ENCODE results near the gene IFT122. TPM values are rescaled to one million over a fixed set of nuclear protein-coding genes. Genes with fewer than 3 reads are reported as not detected.

IFT122 gene
- total and polyA plus RNA-seq, 2 experiments from 2014 or later, result 10.2 to 38.8 TPM

- Histone ChIP-seq H2AFZ (no peak overlapping the region), H3K27me3 (ENCODE audit: insufficient read depth) (no peaks in the 10 kb centered on the region), H3K27ac (ENCODE audit: low read depth) (no peak overlapping the region), H3K79me2 (replicated peaks; ENCODE audit: insufficient read depth) (no peaks in the 10 kb centered on the region), H3K4me3 (no peak overlapping the region), H3K36me3 (ENCODE audit: insufficient read depth) (no peaks in the 10 kb centered on the region), H3K4me1 (ENCODE audit: insufficient read depth) (no peaks in the 10 kb centered on the region; the same call in 1 of the 2 replicates), H3K4me2 (no peak overlapping the region), H3K9me2 (ENCODE audit: insufficient read depth) (no peaks in the 10 kb centered on the region), H3F3A (replicated peaks; ENCODE audit: low read depth) (no peaks in the 10 kb centered on the region), H4K20me1 (replicated peaks; ENCODE audit: insufficient read depth) (no peaks in the 10 kb centered on the region)
- Mint-ChIP-seq H3K4me3 (no peak overlapping the region), H3K36me3 (ENCODE audit: low read depth) (no peaks in the 10 kb centered on the region), H3K27ac (no peak overlapping the region), H3K9me3 (no peaks in the 10 kb centered on the region), H3K4me1 (peaks cover 13% of the 10 kb centered on the region), H3K27me3 (ENCODE audit: insufficient read depth, low read depth, poor library complexity) (peaks cover 6% of the 10 kb centered on the region)
- TF ChIP-seq STAT1 (IDR thresholded peaks at IDR 0.05; ENCODE audit: unreplicated experiment) (no peak), REST (IDR thresholded peaks at IDR 0.05; ENCODE audit: unreplicated experiment) (no peak), EZH2phosphoT487 (IDR thresholded peaks at IDR 0.05; ENCODE audit: unreplicated experiment) (no peak), CREB1 (CRISPR knock-in tag; IDR thresholded peaks at IDR 0.05; ENCODE audit: low read depth) (no peak), NANOG (IDR thresholded peaks at IDR 0.05; ENCODE audit: borderline replicate concordance) (no peak), ETS1 (IDR thresholded peaks at IDR 0.05) (no peak), JUNB (IDR thresholded peaks at IDR 0.05; ENCODE audit: unreplicated experiment) (no peak), CTCF (conservative IDR thresholded peaks at IDR 0.05; ENCODE audit: low read depth in 2 of 2) (no peak), ZNF114 (CRISPR knock-in tag; IDR thresholded peaks at IDR 0.05) (no peak), EZH2 (IDR thresholded peaks at IDR 0.05; ENCODE audit: low read depth, unreplicated experiment) (no peak), ZNF331 (CRISPR knock-in tag; IDR thresholded peaks at IDR 0.05; ENCODE audit: low read depth) (no peak), ZNF462 (CRISPR knock-in tag; IDR thresholded peaks at IDR 0.05) (no peak), POLR2AphosphoS5 (IDR thresholded peaks at IDR 0.05; ENCODE audit: low read depth) (no peak)
- no peak for ATAC-seq
- no peak for DNase-seq (ENCODE audit: low spot score)
Observed at GRCh38 chr3:129415378-129415777, 24.6 kb upstream of the IFT122 start.
